Measurements from ENCODE around the gene GATC. TPM values are rescaled to one million over a fixed set of nuclear protein-coding genes. Genes with fewer than 3 reads are reported as not detected.

Gene GATC
- total RNA-seq, 2 experiments from 2014 or later, result 18.6 to 19.4 TPM

DNA sequence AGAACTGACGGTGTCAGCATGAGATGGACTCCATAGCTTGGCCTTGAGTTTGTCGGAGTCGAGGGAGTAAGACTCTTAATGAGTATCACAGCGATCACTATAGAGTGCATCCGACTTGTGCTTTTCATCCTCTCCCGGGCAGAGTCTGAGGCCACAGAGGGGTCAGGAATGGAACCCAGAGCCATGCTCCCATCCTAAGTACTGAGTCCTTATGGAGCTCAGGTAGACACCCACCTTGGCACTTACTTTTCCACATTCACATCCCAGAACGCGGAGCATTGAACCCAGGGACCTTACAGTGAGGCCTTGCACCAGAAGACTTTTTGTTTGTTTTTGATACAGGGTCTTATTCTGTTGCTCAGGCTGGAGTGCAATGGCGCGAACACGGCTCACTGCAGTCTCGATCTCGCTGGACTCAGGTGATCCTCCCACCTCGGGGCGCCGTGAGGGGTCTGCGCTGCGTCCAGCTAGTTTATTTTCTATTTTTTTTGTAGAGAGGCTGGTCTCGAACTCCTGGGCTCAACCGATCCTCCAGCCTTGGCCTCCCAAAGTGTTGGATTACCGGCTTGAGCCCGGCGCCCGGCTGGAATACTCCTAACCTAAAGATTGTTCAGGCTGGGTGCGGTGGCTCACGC lies 24.0 kb downstream of the GATC start:
- Mint-ChIP-seq H3K36me3 (ENCODE audit: low read depth) (peaks cover 32% of the 10 kb centered on the region), H3K27ac (peak overlapping the region; percentile 87), H3K27me3 (no peaks in the 10 kb centered on the region), H3K4me3 (peak overlapping the region; percentile 90), H3K9me3 (no peaks in the 10 kb centered on the region), H3K4me1 (ENCODE audit: low read depth) (peaks cover 45% of the 10 kb centered on the region)
- Histone ChIP-seq H3K4me3 (ENCODE audit: low read length) (peak overlapping the region; percentile 57), H3K27me3 (ENCODE audit: control insufficient read depth in 1 of 2, insufficient read depth in 2 of 2, low read length in 2 of 2) (no peaks in the 10 kb centered on the region), H3K4me1 (ENCODE audit: insufficient read depth, low read length) (peaks cover 39% of the 10 kb centered on the region), H3K27ac (ENCODE audit: low read depth in 1 of 2, low read length in 2 of 2) (peak overlapping the region; percentile 69 to 73), H3K9me3 (ENCODE audit: control insufficient read depth in 1 of 2, insufficient read depth in 1 of 2, low read length in 2 of 2) (no peaks in the 10 kb centered on the region), H3K36me3 (ENCODE audit: insufficient read depth, low read length) (peaks cover 19% of the 10 kb centered on the region)
- ATAC-seq (ENCODE audit: poor library complexity), result peak; percentile 18
- CTCF ChIA-PET, result interaction anchor here (0.5 to 2.8 kb wide), 17 partner anchors 9 to 217 kb away, joined by 3 to 14 read pairs (median 4); partner anchors contain the start of genes COX6A1, DYNLL1 and SIRT4
- DNase-seq, result peak in 2 of 14 experiments; percentile 1 to 13
- TF ChIP-seq, protein P1, sequence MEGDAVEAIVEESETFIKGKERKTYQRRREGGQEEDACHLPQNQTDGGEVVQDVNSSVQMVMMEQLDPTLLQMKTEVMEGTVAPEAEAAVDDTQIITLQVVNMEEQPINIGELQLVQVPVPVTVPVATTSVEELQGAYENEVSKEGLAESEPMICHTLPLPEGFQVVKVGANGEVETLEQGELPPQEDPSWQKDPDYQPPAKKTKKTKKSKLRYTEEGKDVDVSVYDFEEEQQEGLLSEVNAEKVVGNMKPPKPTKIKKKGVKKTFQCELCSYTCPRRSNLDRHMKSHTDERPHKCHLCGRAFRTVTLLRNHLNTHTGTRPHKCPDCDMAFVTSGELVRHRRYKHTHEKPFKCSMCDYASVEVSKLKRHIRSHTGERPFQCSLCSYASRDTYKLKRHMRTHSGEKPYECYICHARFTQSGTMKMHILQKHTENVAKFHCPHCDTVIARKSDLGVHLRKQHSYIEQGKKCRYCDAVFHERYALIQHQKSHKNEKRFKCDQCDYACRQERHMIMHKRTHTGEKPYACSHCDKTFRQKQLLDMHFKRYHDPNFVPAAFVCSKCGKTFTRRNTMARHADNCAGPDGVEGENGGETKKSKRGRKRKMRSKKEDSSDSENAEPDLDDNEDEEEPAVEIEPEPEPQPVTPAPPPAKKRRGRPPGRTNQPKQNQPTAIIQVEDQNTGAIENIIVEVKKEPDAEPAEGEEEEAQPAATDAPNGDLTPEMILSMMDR (IDR thresholded peaks at IDR 0.05), result no peak
- POLR2A ChIA-PET, result interaction anchor here (0.7 to 4.3 kb wide), 5 partner anchors 26 to 269 kb away, joined by 3 to 27 read pairs (median 13); partner anchors contain the start of genes DYNLL1, RNU4-2, RPLP0 and SIRT4
- intact Hi-C loops (cut with DNase I, micrococcal nuclease), result no loop called here

DNA sequence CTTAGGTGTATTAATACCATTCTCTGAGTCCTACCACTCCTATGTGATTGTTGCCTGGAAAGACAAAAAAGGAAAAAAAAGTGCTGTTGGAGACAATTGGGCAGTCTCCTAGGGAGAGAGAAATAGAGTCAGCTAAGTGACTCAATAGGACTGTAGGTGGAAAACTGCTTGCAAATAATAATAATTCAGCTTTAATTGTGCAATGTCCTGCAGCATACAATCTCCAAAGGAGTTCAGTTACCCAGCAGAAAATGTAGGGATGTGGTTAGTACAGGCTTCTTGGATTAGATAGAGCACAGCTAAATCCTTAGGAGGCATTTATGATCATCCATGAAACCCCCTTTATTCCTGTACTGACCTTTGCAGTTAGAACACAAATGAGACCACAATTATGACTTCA lies 26.3 kb downstream of the GATC start:
- Histone ChIP-seq H3K4me3 (ENCODE audit: low read length) (no peak overlapping the region), H3K27ac (ENCODE audit: low read depth in 1 of 2, low read length in 2 of 2) (no peak overlapping the region), H3K4me1 (ENCODE audit: insufficient read depth, low read length) (peaks cover 24% of the 10 kb centered on the region), H3K36me3 (ENCODE audit: insufficient read depth, low read length) (no peaks in the 10 kb centered on the region), H3K9me3 (ENCODE audit: control insufficient read depth in 1 of 2, insufficient read depth in 1 of 2, low read length in 2 of 2) (no peaks in the 10 kb centered on the region), H3K27me3 (ENCODE audit: control insufficient read depth in 1 of 2, insufficient read depth in 2 of 2, low read length in 2 of 2) (no peaks in the 10 kb centered on the region)
- H3K4me1 Mint-ChIP-seq (ENCODE audit: low read depth), result peaks cover 23% of the 10 kb centered on the region
- TF ChIP-seq, protein P1 (IDR thresholded peaks at IDR 0.05), result no peak
- no peak overlapping the region for H3K4me3 Mint-ChIP-seq
- ATAC-seq (ENCODE audit: poor library complexity) (no peak), DNase-seq (no peak)
- ChIA-PET CTCF (interaction anchor here (1.3 to 1.4 kb wide), 2 partner anchors 24 to 171 kb away, joined by 3 read pairs; partner anchors contain the start of gene SIRT4), POLR2A (interaction anchor here (0.6 to 0.9 kb wide), 2 partner anchors 22 to 170 kb away, joined by 3 read pairs; no protein-coding TSS in a partner anchor)
- no peaks in the 10 kb centered on the region for H3K9me3 Mint-ChIP-seq
- H3K36me3 Mint-ChIP-seq (ENCODE audit: low read depth), result peaks cover 11% of the 10 kb centered on the region
- intact Hi-C loops (cut with DNase I, micrococcal nuclease), result no loop called here
- H3K27me3 Mint-ChIP-seq, result no peaks in the 10 kb centered on the region
- H3K27ac Mint-ChIP-seq, result no peak overlapping the region

DNA sequence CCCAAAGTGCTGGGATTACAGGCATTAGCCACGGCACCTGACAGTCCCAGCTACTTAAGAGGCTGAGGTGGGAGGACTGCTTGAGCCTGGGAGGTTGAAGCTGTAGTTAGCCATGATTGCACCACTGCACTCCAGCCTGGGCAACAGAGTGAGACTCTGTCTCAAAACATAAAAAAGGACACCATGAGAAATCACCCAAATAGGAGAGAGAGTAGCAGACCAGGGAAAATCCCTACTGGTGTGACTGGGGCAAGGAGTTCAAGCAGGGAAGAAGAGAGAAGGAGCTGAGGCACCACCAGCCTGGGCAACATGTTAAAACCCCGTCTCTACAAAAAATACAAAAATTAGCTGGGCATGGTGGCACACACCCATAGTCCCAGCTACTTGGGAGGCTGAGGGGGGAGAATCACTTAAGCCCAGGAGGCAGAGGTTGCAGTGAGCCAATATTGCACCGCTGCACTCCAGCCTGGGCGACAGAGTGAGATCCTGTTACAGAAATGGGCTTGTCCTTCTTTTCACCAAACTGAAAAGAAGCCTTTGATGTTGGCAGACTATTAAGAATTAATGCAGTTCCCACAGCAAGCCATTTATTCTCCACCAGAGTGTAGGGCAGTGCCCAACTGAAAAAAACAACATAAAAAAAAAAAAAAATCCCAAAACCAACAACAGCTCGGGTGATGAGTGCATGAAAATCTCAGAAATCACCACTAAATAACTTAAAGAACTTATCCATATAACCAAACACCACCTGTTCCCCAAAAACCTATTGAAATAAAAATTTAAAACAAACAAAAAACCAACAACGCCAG lies 27.8 kb downstream of the GATC start:
- Mint-ChIP-seq H3K27ac (no peak overlapping the region), H3K9me3 (no peaks in the 10 kb centered on the region), H3K27me3 (no peaks in the 10 kb centered on the region), H3K36me3 (ENCODE audit: low read depth) (no peaks in the 10 kb centered on the region), H3K4me1 (ENCODE audit: low read depth) (peaks cover 12% of the 10 kb centered on the region), H3K4me3 (no peak overlapping the region)
- ChIA-PET POLR2A (no interaction called here), CTCF (interaction anchor here (0.9 to 1.4 kb wide), 3 partner anchors 23 to 172 kb away, joined by 3 read pairs; partner anchors contain the start of gene SIRT4)
- TF ChIP-seq, protein P1 (IDR thresholded peaks at IDR 0.05), result no peak
- H3K36me3 ChIP-seq (ENCODE audit: insufficient read depth, low read length), result no peaks in the 10 kb centered on the region
- no peaks in the 10 kb centered on the region for H3K9me3 ChIP-seq (ENCODE audit: control insufficient read depth in 1 of 2, insufficient read depth in 1 of 2, low read length in 2 of 2)
- no peaks in the 10 kb centered on the region for H3K27me3 ChIP-seq (ENCODE audit: control insufficient read depth in 1 of 2, insufficient read depth in 2 of 2, low read length in 2 of 2)
- no peak overlapping the region for H3K4me3 ChIP-seq (ENCODE audit: low read length)
- no peak overlapping the region for H3K27ac ChIP-seq (ENCODE audit: low read depth in 1 of 2, low read length in 2 of 2)
- H3K4me1 ChIP-seq (ENCODE audit: insufficient read depth, low read length), result peaks cover 11% of the 10 kb centered on the region
- DNase-seq (no peak), ATAC-seq (ENCODE audit: poor library complexity) (no peak)
- intact Hi-C loops (cut with DNase I, micrococcal nuclease), result no loop called here

Data from CD4-positive, alpha-beta T cell (primary cell).